HG03280 (cell line): ENCODE data around the gene GALK1.
"Not testable (repeated sequence)": the region's sequence is repeated elsewhere in the genome, so short reads cannot be mapped to it uniquely, and the experiment has no call there.

Experiments
- ATAC-seq: cut with Tn5 transposase; IDR thresholded peaks from one replicate; pipeline ENCODE4 v1.9.1; 2021; ENCODE audit warnings: mild to moderate bottlenecking, moderate library complexity; ENCODE audit not compliant: unreplicated experiment

Gene GALK1

DNA sequence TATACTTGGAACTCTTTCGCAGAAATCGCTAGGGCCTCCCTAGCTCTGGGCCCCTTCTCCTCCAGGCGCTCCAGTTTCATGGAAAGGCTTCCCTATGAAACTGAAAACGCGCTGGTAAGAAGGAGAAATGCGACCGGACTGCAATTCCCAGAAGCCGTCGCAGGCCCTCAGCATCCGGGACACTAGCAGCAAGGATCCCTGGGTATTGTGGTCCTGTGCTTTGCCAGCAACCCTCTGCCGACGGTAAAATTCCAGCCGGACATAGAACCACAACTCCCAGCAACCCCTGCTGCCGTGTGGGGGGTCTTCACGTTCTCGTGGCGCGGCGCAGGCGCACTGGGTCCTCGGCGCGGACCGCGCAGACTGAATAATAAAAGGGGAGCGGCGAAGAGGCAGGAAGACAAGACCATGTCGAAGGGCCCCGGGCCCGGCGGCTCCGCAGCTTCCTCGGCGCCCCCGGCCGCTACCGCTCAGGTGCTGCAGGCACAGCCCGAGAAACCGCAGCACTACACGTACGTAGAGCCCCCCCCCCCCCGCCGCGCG lies 19.6 kb upstream of the GALK1 start, which contains the start of gene UNK:
UNK (plus strand) TSS at position 334 of the 543 bp plus-strand sequence; CDS start at position 409, 75 bp downstream.
- ATAC-seq = peak; percentile 58

DNA sequence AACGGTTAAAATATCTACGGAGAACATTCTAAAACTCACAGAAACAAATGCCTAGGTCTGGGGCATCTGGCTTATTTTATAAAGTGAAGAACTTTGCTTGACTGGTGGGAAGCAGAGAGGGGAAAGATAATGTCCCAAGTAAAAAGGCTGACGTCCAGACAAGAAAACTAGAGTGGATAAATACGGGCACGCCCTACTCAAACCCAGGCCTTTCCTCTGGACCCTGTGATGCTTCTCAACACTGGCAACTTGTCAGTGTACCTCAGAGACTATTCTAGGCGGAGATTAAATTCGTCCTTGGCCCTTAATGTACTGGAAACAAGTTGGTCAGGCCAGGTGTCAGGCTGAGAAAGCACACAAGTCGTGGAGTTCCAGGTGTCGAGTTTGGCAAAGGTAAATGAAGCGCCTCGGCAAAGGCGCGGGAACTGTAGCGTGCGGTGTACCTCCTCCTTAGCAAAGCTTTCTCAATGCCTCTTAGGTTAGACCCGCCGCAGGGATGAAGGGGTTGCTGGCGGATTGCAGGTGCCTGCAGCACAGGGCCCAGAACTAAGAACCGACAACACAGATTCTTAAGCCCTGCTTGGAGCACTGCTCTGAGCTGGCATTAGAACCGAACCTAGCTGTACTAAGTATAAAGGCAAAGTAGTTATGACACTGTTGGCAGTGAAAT lies 18.9 kb upstream of the GALK1 start:
- ATAC-seq = peak; percentile 1

DNA sequence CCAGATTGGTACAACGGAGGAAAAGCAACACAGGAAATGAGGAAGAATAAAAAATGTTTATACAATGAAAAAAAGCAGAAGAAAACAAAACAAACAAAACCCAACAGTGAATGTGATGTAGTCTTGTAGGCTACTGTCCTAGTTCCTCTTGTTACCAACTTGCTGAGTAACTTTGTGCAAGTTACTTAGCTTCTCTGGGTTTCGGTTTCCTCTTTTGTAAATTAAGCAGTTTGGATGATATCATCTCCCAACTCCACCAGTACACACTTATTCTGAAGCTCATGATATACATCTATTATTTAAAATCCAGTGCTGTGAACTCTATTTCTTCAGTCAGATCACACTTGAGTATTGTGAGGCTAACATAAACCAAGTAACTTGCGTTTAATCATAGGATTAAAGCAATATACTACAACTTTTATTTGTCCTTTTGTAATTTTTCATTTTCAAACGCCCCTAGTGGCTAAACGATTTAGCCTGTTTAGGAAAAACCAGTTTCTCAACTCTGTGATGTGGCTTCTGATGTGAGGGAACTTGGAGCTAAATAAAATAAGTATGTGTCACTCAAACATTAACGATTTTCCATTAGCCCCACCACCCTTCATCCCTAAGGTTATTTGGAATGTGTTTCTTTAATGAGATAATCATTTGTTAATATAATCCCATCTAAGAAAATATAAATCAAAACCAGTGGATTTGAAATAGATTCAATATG lies 18.2 kb upstream of the GALK1 start:
- ATAC-seq = no peak

DNA sequence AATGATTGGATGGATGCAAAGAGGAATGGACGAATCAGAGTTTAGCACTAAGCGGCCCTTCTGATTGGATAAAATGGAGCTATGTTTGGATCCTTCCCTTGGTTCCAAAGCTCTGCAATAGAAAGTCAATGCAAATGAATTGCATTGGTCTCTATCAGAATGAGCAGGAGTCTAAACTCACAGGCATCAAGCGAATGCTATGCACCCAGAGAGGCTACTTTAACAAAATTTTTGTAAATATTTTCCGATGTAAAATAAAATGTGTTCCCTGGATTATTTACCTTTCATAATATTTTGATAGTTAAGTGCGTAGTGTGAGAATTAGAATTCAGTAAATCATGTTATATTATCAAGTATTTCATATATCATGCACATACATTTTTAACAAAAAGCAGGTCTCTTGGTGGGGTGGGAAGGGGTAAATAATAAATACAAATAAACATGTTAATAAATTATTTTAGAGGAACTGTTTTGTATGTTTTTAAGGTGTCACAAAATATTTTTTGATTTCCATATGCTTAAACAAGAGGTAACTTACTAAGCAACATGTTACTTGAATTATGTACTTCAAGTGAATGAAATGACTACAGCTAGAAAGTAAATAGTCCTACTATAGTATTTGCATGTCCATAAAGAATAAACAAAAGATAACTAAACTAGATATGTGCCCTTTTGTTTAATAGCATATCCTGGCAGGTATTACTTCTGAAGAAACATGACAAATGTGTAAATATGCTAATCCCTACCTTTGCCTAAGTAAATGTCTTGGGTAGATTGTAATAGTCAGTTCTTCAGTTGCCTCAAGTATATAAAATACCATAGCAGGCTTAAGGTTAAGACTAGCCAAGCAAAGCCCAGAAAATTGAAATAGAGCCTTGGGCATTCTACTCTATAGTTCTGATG lies 15.2 kb upstream of the GALK1 start:
- ATAC-seq = no peak

DNA sequence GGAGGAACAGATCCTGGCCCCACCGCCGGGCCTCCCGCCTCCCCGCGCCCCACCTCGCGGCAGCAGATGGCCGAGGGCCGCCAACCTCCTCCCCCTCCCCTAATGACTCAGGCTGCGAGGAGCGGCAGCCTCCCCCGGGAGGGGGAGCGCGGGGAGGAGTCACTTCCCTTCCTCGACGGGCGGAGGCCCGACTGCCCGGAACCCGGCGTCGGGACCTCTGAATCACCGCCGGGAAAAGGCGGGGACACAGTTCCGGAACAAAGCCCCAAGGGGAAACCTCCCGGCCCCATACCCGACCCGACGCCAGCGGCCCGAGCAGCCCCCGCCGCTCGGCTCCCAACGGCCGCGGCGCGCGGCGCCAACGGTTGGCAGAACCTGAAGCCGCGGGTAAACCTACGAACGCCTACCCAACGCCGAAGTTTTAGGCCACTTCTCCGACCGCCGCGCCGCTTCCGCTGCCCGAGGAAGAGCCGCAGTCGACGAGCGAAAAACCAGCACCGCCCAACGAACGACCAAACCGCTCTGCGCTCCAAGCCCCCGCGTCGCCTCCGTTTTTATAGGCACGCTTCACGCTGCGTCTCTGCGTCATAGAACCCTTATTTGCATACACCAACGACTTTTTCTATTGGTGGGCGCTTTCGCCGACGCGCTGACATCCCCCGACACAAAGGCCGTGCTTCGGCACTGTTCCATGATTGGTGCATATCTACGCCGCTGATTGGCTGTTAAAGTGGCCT lies 14.4 kb upstream of the GALK1 start:
- peak; percentile 75 for ATAC-seq

DNA sequence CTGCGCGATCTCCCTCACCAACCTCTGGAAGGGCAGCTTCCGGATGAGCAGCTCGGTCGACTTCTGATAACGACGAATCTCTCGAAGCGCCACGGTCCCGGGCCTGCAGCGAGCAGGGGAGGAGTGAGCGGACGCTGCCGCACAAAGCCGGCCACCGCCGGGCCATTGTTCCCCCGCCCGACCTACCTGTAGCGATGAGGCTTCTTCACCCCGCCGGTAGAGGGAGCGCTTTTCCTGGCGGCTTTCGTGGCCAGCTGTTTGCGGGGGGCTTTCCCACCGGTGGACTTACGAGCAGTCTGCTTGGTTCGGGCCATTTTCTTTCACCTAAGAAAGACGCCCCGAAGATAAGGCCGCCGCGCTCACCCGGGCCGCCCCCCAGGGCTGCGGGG lies 13.9 kb upstream of the GALK1 start:
- peak; percentile 5 for ATAC-seq

DNA sequence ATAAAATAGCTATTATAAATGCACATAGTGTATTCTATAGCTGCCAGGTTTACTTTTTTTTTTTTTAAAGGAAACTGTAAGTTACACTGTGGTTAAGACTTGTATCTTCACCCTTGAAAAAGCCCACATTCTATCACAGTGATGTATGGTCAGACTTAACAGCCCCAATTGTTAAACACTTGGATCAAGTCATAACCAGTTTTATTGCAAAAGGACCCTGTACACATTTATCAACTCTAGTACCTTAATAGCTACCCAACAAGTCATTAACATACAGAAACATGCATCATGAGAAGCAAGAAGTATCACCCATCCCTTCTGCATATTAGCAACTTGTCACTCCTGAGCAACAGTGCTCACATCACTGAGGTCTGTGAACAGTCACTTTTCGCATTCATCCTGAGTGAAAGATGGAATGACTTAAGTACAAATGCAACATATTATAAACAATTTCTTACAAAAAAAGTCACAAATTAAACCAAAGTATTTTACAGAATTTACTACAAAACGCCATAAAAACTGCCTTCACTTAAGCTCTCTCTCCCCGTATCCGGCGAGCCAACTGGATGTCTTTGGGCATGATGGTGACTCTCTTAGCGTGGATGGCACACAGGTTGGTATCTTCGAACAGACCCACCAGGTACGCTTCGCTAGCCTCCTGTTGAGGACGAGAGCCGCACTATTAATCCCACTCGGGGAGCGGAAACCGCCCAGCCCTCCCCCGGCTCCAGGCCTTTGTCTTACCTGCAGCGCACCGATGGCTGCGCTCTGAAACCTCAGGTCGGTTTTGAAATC lies 13.3 kb upstream of the GALK1 start:
- not testable (repeated sequence) for ATAC-seq

DNA sequence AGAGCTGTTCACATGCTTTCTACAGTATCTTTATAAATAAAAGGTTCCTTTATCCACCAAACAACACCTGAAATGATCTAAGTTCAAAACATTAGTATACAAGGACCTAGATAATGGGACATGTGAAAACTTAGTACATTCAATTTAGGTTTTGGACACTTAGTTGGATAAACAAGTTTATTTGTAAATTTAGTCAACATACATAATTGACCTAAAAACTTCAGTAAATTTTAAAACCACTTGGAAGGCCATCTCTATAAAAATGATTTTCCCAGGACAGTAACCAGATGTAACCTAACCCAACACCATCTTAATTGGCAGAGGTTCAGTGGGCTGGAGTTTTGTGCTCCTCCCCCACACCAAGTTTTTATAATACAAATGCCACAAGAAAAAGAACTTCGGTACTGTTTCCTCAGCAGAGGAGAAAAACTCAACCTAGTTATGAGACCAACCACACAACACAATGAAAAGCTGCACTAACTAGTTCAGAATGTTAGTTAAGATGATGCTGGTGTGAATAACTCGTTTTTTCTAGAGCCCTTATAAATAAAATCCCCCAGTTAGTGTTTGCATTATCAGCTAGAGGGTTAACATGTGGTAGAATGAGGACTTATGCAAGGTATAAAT lies 12.4 kb upstream of the GALK1 start:
- no peak for ATAC-seq

DNA sequence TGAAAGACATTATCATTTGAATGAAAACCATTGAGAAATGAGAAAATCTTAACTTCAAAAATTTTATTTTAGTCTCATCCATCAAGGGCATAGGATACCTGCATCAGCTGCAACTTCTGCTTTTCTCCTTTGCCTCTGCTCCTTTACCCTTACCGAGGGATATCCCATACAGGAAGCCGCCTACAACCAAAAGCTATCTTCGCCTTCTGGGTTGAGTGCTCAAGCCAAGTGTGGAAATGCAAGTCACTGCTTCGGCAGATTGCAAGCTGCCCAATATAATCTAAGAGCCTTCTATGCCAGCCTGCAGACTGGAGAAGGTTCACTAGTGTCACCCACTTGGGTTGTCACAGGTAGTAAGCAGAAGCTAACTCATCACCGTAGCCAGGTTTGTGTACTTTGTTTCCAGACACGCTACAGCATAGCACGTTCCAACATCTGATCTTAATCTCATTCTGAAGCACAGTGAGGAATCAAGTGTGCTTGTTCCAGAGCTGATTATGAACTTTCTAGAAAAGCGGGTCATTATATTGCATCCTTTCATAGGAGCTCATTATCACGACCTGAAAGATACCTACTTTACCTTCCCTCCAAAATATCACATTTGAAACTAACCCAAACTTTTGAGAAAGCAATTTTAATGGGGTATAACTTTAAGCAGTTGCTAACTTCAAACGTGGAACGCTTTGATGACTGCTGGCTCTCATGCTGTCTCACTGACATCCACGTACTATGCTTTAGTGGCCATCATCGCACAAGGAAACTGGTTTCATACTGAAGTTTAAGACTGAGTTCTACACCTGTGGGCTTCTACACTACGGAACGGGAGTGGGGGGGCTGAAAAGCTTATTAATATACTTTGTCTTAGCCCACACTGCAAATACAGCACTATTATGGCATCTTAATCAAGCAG lies 11.6 kb upstream of the GALK1 start:
- ATAC-seq = no peak

DNA sequence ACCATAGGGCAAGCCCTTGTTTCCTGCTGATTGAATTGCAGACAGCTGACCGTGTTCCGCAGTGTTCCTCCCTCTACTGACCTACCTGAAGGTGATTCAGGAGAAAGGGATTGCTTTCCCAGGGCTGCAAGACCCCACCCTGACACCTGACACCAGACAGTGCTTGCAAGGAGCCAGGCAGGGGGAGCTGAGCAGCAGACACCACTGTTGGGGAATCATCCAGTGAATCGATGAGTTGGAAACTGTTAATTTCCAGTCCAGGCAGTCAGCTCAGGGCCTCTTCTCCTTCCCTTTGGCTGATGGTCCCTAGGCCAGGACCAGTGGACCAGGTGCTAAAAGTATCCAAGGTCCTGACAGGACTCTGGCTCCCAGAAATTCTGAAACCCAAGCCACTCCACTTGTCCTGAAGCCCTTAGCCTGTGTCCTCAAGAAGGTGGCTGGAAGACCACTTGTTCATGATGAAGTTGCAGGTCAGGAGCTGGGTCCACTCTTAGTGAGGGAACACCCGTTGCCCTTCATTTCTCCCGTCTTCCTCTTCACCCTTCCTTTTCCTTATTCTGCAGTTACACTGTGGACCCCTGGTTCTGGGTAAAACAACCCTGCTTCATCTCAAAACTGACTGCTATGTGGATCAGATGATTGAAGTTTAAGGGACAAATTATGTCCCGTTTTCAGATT lies 10.1 kb upstream of the GALK1 start:
- ATAC-seq = no peak

DNA sequence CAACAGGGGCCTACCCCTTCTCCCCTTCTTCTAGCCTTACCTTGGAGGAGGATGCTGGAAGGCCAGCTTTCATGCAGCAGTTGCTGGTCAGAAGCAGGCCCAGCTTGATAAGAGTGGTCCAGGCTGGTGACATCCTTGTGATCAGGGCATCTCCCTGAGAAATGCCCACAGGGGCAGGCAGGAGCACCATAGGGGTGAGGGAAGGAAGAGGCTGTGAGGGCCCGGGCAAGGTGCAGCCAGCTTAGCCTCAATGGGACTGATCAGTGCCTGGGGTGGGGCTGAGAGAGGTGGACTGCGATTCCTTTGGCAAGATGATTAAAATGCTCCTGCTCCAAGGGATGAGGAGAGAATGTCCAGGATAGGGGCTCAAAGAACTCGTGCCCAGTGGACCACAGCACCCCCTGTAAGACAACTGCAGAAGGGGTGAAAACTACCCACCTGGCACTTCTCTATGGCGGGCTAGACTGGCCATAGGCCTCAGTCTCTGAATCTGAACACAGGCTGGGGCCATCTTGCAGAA lies 9.5 kb upstream of the GALK1 start:
- ATAC-seq = no peak

DNA sequence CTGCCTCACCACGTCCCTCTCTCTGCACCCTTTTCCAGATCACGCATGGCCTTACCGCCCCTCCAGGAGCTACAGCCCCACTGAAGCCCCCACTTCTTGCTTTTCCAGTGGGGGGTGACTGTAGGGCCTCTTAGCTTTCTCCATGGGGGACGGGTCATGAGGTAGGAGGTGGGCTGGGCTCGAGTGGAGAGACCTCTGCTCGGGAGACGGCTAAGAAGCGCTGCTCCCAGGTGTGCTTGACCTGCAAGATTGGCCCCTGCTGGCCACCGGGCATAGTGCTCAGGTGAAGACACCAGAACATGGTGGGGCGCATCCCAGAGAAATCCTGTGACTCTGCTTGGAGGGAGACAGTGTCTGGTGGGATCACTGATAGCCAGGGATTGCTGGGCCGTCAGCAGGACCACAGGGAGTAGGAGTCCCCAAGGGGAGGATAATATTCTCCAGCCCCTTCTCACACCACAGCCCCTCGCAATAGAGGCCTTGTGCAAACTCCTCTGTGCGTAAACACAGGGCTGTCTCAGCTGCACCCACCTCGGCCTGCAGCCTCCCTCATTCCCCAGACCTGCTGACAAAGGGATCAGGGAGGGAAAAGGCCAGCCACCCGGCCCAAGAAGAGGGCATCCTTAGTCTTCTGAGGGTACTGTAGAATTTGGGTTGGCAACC lies 8.9 kb upstream of the GALK1 start:
- no peak for ATAC-seq

DNA sequence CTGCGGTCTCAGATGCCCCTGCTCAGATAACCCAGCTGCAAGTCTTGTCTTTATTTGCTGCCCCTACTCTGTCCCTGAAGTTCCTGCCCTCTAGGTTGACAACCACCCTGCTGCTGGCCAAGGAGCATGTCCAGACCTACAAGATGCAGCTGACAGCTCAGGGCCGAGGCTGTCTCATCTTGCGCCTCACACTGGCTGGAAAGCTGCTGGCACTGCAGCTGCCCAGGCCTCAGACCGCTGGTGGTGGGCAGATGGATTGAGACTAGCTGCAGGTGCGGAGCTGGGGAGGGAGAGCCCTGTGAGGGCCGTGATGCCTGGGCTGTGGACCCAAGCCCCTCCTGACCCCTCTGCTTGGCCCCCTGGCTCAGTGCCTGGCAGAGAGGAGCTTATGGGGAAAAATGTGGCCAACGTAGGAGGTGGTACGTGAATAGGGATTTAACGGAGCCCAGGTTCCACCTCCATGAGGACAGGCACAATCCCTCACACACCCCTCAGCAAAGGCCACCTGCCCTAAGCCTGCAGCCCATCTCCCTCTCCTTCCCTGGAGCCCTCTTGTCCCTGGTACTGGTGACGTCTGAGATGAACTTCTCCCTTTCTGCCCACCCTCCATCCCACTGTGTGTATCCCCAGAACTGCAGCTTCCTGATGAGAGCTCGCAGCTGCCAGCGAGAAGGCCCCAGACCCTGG lies 8.3 kb upstream of the GALK1 start:
- no peak for ATAC-seq

DNA sequence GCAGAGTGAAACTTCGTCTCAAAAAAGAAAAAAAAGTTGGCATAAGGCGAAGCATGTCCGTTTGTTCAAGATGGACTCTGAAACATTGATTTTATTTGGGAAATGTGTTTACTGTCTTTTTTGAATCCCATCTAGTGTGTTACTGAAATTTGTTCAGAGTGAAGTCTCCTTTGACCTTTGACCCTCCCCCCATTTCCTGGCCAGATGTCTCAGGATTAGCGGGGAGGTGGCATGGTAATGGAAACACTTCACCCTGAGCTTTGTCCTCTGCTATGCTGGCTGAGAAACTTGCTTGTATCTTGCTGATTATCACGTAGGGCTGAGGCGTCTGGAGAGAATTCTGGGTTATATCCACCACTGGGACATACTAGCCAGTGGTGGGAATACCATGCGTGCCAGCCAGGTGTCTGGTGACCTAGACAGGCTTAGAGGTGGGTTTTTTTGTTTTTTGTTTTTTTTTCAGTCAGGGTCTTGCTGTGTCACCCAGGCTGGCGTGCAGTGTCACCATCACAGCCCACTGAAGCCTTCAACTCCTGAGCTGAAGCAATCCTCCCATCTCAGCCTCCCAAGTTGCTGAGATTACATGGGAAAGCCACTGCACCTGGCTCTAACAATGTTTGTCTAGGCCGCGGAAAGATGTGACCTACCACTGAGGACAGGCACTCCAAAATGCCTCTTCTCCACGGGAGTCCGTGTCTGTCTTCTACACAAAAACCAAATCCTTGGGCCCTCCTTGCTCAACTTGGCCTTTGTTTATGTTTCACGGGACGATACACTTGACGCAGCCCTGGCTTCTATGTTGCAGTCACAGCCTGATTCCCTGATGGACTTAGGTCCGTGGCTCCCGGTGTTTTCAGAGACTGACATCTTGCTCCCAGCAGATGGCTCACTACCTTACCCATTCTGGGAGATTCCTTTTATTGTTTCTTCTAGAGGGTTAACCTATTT lies 6.6 kb upstream of the GALK1 start:
- no peak for ATAC-seq

DNA sequence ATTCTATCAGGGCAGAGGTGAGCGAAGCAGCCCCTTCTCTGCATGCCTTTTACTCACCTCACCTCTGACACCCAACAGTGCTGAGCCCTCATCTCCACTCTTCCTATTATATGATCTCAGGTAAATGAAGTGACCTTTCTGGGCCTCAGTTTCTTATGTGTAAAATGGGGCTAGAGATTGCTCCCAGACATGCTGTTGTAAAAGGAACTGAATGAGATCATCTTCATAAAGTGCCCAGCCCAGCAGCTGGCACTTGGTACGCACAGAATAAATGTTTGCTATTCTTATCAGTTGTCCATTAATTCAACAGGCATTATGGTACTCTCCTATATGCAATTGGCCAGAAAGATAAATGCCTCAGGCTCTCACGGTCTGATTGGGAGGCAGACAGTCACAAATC lies 4.5 kb upstream of the GALK1 start:
- ATAC-seq = no peak
